ENCODE measurements around the gene EARS2. TPM values are rescaled to one million over a fixed set of nuclear protein-coding genes. Genes with fewer than 3 reads are reported as not detected.

Gene EARS2
- total and polyA plus RNA-seq, 10 of the 15 experiments (the other 5 are each of a cell fraction or from before 2014, with no cell fraction given), result 12.9 to 65.9 (median 33.5) TPM

DNA sequence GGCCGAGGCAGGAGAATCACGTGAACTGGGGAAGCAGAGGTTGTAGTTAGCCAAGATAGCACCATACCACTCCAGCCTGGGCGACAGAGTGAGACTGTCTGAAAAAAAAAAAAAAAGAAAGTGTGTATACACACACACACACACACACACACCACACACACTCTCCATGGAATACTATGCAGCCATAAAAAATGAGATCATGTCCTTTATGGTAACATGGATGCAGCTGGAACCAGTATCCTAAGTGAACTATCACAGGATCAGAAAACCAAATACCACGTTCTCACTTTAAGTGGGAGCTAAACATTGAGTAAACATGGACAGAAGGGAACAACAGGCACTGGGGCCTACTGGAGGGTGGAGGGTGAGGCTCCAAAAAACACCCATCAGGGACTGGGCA lies 22.2 kb upstream of the EARS2 start:
- ChIA-PET SMC1A (ENCODE audit: uncharacterized antibody, unreplicated experiment) (no interaction called here), POLR2A (no interaction called here), CTCF (interaction anchor here (0.6 kb wide), 1 partner anchor 488 kb away, joined by 3 read pairs; no protein-coding TSS in a partner anchor), RAD21 (ENCODE audit: unreplicated experiment) (no interaction called here)
- Histone ChIP-seq H3K27ac (ENCODE audit: control insufficient read depth, insufficient read depth) (no peak overlapping the region), H3K4me1 (ENCODE audit: control insufficient read depth, insufficient read depth, low read length) (no peaks in the 10 kb centered on the region), H3K9ac (ENCODE audit: control insufficient read depth, insufficient read depth, low read length) (no peak overlapping the region), H3K4me3 (no peak overlapping the region), H3K4me2 (ENCODE audit: control insufficient read depth, insufficient read depth) (no peak overlapping the region), H3K9me3 (replicated peaks; ENCODE audit: control insufficient read depth, insufficient read depth, low read length) (no peaks in the 10 kb centered on the region), H3K27me3 (replicated peaks in 1 of 2; ENCODE audit: control insufficient read depth in 2 of 2, insufficient read depth in 2 of 2, low read length in 1 of 2) (no peaks in the 10 kb centered on the region), H3K79me2 (ENCODE audit: control insufficient read depth, insufficient read depth, low read length) (no peaks in the 10 kb centered on the region), H4K20me1 (ENCODE audit: control insufficient read depth, insufficient read depth) (no peaks in the 10 kb centered on the region), H2AFZ (ENCODE audit: control insufficient read depth, low read depth, low read length) (no peak overlapping the region), H3K36me3 (ENCODE audit: control insufficient read depth in 2 of 2, insufficient read depth in 2 of 2, low read length in 1 of 2) (peaks cover 3 to 15% of the 10 kb centered on the region in 2 experiments)
- in situ Hi-C loops (cut with MboI) (no loop called here), intact Hi-C loops (cut with micrococcal nuclease; ENCODE audit: unreplicated experiment) (no loop called here)
- WGBS (ENCODE audit: insufficient coverage, insufficient replicate concordance, low lambda C conversion rate, missing lambda C conversion rate), result 96% methylated on average over 4 of the region's 4 CpGs
- no peak for FAIRE-seq
- BruUV-seq (replicated peaks), result no TSS peak
- TF ChIP-seq NBN (IDR thresholded peaks at IDR 0.05), result no peak
- TF ChIP-seq, protein P1, sequence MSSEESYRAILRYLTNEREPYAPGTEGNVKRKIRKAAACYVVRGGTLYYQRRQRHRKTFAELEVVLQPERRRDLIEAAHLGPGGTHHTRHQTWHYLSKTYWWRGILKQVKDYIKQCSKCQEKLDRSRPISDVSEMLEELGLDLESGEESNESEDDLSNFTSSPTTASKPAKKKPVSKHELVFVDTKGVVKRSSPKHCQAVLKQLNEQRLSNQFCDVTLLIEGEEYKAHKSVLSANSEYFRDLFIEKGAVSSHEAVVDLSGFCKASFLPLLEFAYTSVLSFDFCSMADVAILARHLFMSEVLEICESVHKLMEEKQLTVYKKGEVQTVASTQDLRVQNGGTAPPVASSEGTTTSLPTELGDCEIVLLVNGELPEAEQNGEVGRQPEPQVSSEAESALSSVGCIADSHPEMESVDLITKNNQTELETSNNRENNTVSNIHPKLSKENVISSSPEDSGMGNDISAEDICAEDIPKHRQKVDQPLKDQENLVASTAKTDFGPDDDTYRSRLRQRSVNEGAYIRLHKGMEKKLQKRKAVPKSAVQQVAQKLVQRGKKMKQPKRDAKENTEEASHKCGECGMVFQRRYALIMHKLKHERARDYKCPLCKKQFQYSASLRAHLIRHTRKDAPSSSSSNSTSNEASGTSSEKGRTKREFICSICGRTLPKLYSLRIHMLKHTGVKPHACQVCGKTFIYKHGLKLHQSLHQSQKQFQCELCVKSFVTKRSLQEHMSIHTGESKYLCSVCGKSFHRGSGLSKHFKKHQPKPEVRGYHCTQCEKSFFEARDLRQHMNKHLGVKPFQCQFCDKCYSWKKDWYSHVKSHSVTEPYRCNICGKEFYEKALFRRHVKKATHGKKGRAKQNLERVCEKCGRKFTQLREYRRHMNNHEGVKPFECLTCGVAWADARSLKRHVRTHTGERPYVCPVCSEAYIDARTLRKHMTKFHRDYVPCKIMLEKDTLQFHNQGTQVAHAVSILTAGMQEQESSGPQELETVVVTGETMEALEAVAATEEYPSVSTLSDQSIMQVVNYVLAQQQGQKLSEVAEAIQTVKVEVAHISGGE (CRISPR knock-in tag; IDR thresholded peaks at IDR 0.05), result no peak
- no peak for TF ChIP-seq CHD2 (IDR thresholded peaks at IDR 0.05; ENCODE audit: borderline replicate concordance, low read depth, low read length)
- no peak for TF ChIP-seq KLF5 (IDR thresholded peaks at IDR 0.05; ENCODE audit: partially characterized antibody)
- TF ChIP-seq, protein P2, sequence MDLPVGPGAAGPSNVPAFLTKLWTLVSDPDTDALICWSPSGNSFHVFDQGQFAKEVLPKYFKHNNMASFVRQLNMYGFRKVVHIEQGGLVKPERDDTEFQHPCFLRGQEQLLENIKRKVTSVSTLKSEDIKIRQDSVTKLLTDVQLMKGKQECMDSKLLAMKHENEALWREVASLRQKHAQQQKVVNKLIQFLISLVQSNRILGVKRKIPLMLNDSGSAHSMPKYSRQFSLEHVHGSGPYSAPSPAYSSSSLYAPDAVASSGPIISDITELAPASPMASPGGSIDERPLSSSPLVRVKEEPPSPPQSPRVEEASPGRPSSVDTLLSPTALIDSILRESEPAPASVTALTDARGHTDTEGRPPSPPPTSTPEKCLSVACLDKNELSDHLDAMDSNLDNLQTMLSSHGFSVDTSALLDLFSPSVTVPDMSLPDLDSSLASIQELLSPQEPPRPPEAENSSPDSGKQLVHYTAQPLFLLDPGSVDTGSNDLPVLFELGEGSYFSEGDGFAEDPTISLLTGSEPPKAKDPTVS (IDR thresholded peaks at IDR 0.05; ENCODE audit: low read depth, low read length), result no peak
- no peak for TF ChIP-seq STAT1 (conservative IDR thresholded peaks at IDR 0.05)
- TF ChIP-seq, protein P3, sequence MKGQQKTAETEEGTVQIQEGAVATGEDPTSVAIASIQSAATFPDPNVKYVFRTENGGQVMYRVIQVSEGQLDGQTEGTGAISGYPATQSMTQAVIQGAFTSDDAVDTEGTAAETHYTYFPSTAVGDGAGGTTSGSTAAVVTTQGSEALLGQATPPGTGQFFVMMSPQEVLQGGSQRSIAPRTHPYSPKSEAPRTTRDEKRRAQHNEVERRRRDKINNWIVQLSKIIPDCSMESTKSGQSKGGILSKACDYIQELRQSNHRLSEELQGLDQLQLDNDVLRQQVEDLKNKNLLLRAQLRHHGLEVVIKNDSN (IDR thresholded peaks at IDR 0.05; ENCODE audit: borderline replicate concordance, extremely low read length, insufficient read depth, low read depth, low read length), result no peak
- no peak for TF ChIP-seq IKZF2 (IDR thresholded peaks at IDR 0.05)
- TF ChIP-seq, protein P4, sequence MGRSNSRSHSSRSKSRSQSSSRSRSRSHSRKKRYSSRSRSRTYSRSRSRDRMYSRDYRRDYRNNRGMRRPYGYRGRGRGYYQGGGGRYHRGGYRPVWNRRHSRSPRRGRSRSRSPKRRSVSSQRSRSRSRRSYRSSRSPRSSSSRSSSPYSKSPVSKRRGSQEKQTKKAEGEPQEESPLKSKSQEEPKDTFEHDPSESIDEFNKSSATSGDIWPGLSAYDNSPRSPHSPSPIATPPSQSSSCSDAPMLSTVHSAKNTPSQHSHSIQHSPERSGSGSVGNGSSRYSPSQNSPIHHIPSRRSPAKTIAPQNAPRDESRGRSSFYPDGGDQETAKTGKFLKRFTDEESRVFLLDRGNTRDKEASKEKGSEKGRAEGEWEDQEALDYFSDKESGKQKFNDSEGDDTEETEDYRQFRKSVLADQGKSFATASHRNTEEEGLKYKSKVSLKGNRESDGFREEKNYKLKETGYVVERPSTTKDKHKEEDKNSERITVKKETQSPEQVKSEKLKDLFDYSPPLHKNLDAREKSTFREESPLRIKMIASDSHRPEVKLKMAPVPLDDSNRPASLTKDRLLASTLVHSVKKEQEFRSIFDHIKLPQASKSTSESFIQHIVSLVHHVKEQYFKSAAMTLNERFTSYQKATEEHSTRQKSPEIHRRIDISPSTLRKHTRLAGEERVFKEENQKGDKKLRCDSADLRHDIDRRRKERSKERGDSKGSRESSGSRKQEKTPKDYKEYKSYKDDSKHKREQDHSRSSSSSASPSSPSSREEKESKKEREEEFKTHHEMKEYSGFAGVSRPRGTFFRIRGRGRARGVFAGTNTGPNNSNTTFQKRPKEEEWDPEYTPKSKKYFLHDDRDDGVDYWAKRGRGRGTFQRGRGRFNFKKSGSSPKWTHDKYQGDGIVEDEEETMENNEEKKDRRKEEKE (IDR thresholded peaks at IDR 0.05), result no peak
- no peak for TF ChIP-seq TCF3 (IDR thresholded peaks at IDR 0.05; ENCODE audit: borderline replicate concordance, insufficient read depth, low read depth, low read length)
- no peak for TF ChIP-seq HDAC6 (IDR thresholded peaks at IDR 0.05; ENCODE audit: unreplicated experiment)
- TF ChIP-seq, protein P5, sequence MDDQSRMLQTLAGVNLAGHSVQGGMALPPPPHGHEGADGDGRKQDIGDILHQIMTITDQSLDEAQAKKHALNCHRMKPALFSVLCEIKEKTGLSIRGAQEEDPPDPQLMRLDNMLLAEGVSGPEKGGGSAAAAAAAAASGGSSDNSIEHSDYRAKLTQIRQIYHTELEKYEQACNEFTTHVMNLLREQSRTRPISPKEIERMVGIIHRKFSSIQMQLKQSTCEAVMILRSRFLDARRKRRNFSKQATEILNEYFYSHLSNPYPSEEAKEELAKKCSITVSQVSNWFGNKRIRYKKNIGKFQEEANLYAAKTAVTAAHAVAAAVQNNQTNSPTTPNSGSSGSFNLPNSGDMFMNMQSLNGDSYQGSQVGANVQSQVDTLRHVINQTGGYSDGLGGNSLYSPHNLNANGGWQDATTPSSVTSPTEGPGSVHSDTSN (IDR thresholded peaks at IDR 0.05; ENCODE audit: insufficient replicate concordance, low read depth, low read length), result no peak
- no peak for ATAC-seq
- no peak for DNase-seq (ENCODE audit: low read depth, low spot score)

All from GM12878 (cell line).